Nephron (organoid): Measurements from ENCODE around the gene NOS3.

ENCODE experiments used
- H3K27ac Mint-ChIP-seq, 3 experiments: 2 replicates each; pipeline ENCODE4 v1.8.0; 2020; ENCODE audit warnings: mixed read lengths in 3 of 3, mild to moderate bottlenecking in 2 of 3, moderate library complexity in 1 of 3
- H3K27me3 Mint-ChIP-seq: 2 replicates; pipeline ENCODE4 v1.8.0; 2021; ENCODE audit warnings: low read depth, mild to moderate bottlenecking, moderate library complexity, mixed read lengths
- H3K36me3 Mint-ChIP-seq: 2 replicates; pipeline ENCODE4 v1.8.0; 2020; ENCODE audit warnings: low read depth, mixed read lengths
- H3K4me1 Mint-ChIP-seq: 2 replicates; pipeline ENCODE4 v1.8.0; 2020; ENCODE audit warnings: mixed read lengths
- H3K4me3 Mint-ChIP-seq, 3 experiments: 2 replicates each; pipeline ENCODE4 v1.8.0; 2020; ENCODE audit warnings: mild to moderate bottlenecking in 3 of 3, mixed read lengths in 3 of 3, moderate library complexity in 2 of 3
- H3K9me3 Mint-ChIP-seq: 2 replicates; pipeline ENCODE4 v1.8.0; 2020; ENCODE audit warnings: mixed read lengths
- CTCF ChIP-seq, 3 experiments: fragments of 200-600 bp; sonication (generic); IDR thresholded peaks; one replicate each; pipeline ENCODE4 v1.5.0; 2021; ENCODE audit warnings: antibody characterized with exemption in 3 of 3; ENCODE audit not compliant: unreplicated experiment in 3 of 3

The NOS3 gene

GRCh38 chr7:151059367-151060112 is 68.7 kb downstream of the NOS3 start, which contains the start of gene SLC4A2:
Gene SLC4A2 (plus strand): TSS chr7:151059589. CDS start chr7:151061988, 2,399 bp downstream.
- H3K27ac Mint-ChIP-seq: peak within 1 kb of the TSS; percentile 97 to 99 (median 99)
- TF ChIP-seq CTCF (IDR thresholded peaks at IDR 0.05; ENCODE audit: unreplicated experiment in 3 of 3): peak; percentile 48 to 63 (median 54)
- peaks cover 6% of the 10 kb centered on the region for H3K36me3 Mint-ChIP-seq
- peaks cover 45% of the 10 kb centered on the region for H3K4me1 Mint-ChIP-seq
- H3K9me3 Mint-ChIP-seq: no peaks in the 10 kb centered on the region
- peak within 1 kb of the TSS; percentile 94 to 95 (median 94) for H3K4me3 Mint-ChIP-seq
- H3K27me3 Mint-ChIP-seq: peaks cover 14% of the 10 kb centered on the region

DNA sequence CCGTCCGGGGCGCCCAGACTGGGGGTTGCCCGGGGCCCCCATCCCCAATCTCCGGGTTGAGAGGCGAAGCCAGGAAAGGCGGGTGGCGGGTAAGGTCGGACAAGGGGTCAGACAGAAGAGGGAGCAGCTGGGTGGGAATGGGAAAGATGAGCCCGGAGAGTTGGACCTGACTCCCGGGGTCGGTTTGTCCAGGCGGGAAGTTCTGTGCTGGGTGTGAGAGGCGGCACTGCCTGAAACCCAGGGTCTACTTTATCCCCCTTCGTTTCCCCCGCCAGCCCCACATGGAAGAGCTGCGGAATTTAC is 69.2 kb downstream of the NOS3 start:
- Mint-ChIP-seq H3K4me1 (peaks cover 45% of the 10 kb centered on the region), H3K9me3 (no peaks in the 10 kb centered on the region), H3K27ac (peak overlapping the region; percentile 37 to 66 (median 53)), H3K36me3 (peaks cover 4% of the 10 kb centered on the region), H3K27me3 (peaks cover 12% of the 10 kb centered on the region), H3K4me3 (peak overlapping the region; percentile 92 to 95 (median 94))
- TF ChIP-seq CTCF (IDR thresholded peaks at IDR 0.05; ENCODE audit: unreplicated experiment in 3 of 3): no peak

GRCh38 chr7:151060416-151061212 is 69.8 kb downstream of the NOS3 start:
- Mint-ChIP-seq H3K27me3 (peaks cover 12% of the 10 kb centered on the region), H3K9me3 (no peaks in the 10 kb centered on the region), H3K36me3 (peaks cover 10% of the 10 kb centered on the region), H3K4me1 (peaks cover 45% of the 10 kb centered on the region), H3K4me3 (peak overlapping the region; percentile 92 to 95 (median 94)), H3K27ac (peak overlapping the region; percentile 72 to 82 (median 76))
- TF ChIP-seq CTCF (IDR thresholded peaks at IDR 0.05; ENCODE audit: unreplicated experiment in 3 of 3): no peak

- peak overlapping the region; percentile 92 to 95 (median 94) for H3K4me3 Mint-ChIP-seq
- H3K27ac Mint-ChIP-seq: peak overlapping the region; percentile 76 to 87 (median 82)
- H3K36me3 Mint-ChIP-seq: peaks cover 10% of the 10 kb centered on the region
- H3K27me3 Mint-ChIP-seq: peaks cover 11% of the 10 kb centered on the region
- peaks cover 41% of the 10 kb centered on the region for H3K4me1 Mint-ChIP-seq
- no peak for TF ChIP-seq CTCF (IDR thresholded peaks at IDR 0.05; ENCODE audit: unreplicated experiment in 3 of 3)
- no peaks in the 10 kb centered on the region for H3K9me3 Mint-ChIP-seq
Measured at GRCh38 chr7:151061213-151062110, 70.6 kb downstream of the NOS3 start.

GRCh38 chr7:151062111-151062398 is 71.2 kb downstream of the NOS3 start:
- H3K4me1 Mint-ChIP-seq: peaks cover 36% of the 10 kb centered on the region
- TF ChIP-seq CTCF (IDR thresholded peaks at IDR 0.05; ENCODE audit: unreplicated experiment in 3 of 3): no peak
- H3K27ac Mint-ChIP-seq: peak overlapping the region in 2 of 3 experiments; percentile 76 to 82
- H3K27me3 Mint-ChIP-seq: peaks cover 5% of the 10 kb centered on the region
- no peaks in the 10 kb centered on the region for H3K9me3 Mint-ChIP-seq
- peaks cover 10% of the 10 kb centered on the region for H3K36me3 Mint-ChIP-seq
- H3K4me3 Mint-ChIP-seq: peak overlapping the region; percentile 92 to 95 (median 94)
